ENCODE measurements around the gene TRDN.
"Not testable (repeated sequence)": the region's sequence is repeated elsewhere in the genome, so short reads cannot be mapped to it uniquely, and the experiment has no call there.

TRDN gene

DNA sequence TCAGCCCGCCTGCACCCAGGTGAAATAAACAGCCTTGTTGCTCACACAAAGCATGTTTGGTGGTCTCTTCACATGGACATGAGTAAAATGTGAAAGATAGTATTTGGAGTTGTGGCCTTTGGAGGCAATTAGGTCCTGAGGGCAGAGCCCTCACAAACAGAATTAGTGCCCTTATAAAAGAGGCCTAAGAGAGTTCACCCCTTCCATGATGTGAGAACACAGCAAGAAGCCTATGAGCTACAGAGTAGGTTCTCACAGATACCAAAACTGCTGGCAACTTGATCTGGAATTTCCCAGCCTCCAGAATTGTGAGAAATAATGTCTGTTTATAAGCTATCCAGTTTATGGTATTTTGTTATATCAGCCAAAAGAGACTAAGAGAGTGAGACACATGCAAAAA, 74.5 kb downstream of the TRDN start:
- DNase-seq = no peak

- DNase-seq = not testable (repeated sequence)
Measured at GRCh38 chr6:123559816-123560215, 76.9 kb downstream of the TRDN start.

DNA sequence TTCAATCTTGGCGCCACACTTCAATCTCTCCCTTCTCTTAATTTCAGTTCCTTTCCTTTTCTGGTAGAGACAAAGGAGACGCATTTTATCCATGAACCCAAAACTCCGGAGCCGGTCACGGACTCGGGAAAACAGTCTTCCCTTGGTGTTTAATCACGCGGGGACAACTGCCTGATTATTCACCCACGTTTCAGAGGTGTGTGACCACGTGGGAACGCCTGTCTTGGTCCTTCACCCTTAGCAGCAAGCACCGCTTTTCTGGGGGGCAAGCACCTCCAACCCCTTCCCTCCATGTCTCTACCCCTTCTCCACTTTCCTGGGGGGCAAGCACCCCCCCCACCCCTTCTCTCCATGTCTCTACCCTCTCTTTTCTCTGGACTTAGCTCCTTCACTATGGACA, 79.3 kb downstream of the TRDN start:
- DNase-seq = not testable (repeated sequence)

- DNase-seq = no peak
Measured at GRCh38 chr6:123551939-123552707, 84.6 kb downstream of the TRDN start.

GRCh38 chr6:123550052-123550617, 86.6 kb downstream of the TRDN start:
- DNase-seq = no peak

DNA sequence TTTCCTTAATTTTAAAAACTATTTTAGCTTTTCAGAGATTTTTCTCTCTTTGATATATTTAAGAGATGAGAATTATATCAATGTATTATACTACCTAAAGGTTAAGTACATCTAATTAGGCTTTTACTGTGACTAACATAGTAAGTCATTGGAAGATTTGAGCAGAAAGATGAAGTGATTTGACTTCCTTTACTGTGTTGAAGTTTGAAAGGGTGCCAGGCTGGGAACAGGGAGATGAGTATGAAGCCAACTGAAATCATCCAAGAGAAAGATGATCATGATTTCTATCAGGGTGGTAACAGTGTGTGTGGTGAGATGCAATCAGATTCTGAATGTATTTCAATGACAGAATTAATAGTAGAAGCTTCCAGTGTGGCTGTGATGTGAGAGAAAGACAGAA, 87.3 kb downstream of the TRDN start:
- no peak for DNase-seq

DNA sequence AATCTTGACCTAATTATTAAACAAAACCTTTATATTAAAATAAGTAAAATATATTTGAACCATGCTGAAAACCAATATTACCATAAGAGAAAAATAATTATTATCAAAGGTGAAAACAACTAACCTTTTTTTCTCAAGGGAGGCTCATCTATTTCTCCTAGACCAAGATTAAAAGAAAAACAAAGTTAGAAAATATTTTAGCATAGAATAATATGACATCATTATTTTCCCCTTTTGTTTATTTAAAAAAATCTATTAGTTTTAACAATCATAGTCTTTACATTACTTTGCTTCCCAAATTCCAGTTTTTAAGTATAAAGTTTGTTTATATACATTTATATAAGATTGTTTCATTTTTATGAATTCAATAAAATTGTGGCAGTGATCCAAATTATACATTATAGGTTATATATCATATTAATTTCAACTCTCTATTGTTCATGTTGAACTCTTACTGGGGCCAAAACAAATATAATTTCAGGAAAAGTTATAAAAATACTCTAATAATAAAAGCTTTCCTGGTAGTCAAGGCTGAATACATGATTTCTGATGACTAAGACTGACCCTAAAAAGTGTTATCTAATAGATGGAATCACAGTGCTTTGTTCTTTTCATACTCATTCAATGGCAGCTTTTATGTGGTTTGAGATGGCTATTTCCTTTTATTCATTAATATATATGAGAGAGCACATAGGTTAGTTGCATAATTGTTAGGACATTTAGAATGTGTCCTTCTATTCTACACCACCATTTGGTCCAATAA, 89.4 kb downstream of the TRDN start:
- no peak for DNase-seq

GRCh38 chr6:123546537-123546936, 90.2 kb downstream of the TRDN start:
- no peak for DNase-seq

DNA sequence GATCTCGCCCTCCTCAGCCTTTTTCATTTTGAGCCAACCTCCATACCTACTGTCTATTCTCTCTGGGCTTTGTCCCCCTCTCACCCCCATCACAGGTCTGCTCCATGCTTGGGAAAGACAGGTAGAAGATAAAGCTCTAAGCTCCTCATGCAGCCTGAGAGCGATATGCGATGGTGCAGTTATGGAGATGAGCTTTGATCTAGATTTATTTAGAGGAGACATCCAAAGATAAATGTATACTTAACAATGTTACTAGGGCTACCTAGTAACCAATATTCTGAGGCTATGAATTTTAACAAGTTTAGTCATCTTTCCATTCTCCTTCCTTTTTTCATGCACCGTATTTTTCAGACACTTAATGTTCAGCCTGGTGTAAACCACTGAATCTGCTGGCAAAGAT, 95.3 kb downstream of the TRDN start:
- no peak for DNase-seq

- no peak for DNase-seq
Measured at GRCh38 chr6:123533862-123534648, 102.7 kb downstream of the TRDN start.

- no peak for DNase-seq
Measured at GRCh38 chr6:123529843-123530242, 106.9 kb downstream of the TRDN start.

DNA sequence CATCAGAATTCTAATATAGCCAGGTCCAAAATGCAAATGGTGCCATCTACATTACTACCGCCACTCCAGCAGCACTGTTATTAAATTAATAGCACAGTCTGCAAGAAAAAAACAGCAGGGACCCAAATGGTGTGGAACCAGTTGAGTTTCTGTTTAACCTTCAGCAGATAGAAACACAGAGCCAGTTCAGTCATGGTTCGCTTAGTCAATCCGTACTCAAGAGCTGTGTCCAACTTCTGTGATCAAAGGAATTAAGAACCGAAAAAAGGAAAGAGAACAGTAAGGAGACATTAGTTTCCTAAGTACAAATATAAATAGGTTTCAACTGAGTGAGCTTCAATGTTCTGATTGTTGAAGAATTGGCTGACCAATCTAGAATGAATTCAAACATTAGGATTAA, 107.7 kb downstream of the TRDN start:
- no peak for DNase-seq

DNA sequence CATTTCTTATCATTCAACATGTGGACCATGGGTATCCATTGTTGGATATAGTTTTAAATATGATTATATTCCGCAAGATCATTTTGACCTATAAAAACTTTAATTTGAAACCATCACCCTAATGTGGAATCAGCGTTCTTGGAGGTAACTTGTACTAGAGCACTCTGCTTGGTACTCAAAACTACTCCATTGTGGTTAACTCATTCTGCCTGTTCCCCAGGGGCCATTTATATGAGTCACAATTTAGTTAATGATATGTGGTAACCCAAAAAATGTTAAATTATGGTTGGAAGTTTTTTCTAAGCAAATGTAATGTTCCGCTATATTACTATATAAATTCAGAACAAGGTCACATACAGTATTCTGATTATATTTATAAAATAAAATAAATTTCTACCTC, 109.3 kb downstream of the TRDN start:
- DNase-seq = no peak

DNA sequence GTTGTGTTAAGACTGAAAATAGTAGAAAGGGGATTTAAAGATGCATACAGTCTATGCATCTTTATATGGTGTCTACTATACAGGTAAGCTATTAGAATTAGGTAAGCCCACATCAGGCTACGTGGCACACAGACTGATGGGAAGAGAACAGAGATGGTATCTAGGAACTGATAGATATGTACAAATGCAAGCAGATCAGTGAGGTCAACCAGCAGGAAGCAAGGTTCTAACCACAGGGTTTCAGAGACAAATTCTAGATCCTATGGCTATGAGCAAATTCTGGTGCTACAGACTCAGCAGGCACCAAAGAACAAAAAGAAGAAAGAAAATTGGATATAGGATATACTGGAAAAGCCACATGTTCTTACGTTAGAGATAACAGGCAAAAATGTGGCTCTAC, 110.6 kb downstream of the TRDN start:
- DNase-seq = no peak

- no peak for DNase-seq
Measured at GRCh38 chr6:123524781-123525180, 112.0 kb downstream of the TRDN start.

- DNase-seq = no peak
Measured at GRCh38 chr6:123520217-123520616, 116.5 kb downstream of the TRDN start.

GRCh38 chr6:123519189-123519505, 117.6 kb downstream of the TRDN start:
- no peak for DNase-seq

DNA sequence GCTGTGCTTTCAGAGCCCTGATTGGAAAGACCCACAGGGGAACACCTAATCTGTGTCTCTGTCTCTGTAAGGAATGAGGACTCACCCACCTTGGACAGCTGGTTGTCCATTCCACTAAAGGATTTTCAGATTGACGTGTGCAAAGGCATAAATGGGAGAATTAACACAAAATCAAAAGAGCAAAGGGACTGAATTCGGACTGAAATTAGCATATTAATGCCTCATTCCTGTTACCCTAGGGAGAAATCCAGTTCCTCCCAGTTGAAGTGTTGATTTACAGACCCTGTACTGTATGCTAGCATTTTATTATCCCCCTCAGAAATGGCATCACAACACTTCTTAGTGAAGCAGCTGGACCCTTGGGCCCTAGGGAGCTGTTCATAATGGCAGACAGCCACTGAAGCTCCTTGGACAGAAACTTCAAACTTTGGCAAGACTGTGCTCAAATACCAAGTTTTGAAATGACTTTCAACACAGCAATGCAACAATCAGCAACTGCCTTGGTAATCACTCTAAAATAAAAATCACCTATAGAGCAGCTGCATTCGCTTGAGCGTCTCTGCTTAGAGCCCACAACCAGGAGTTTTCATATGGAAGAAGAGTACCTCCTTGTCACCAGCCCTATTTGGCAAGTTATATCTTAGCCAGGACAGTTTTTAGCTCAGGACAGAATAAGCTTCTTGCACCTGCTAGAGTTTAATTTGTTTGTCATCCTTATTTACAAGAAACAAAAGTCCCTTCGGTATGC, 118.1 kb downstream of the TRDN start:
- no peak for DNase-seq

GRCh38 chr6:123515715-123516114, 121.0 kb downstream of the TRDN start:
- DNase-seq = no peak

GRCh38 chr6:123509112-123509511, 127.6 kb downstream of the TRDN start:
- DNase-seq = no peak

GRCh38 chr6:123508290-123508689, 128.5 kb downstream of the TRDN start:
- DNase-seq = no peak

DNA sequence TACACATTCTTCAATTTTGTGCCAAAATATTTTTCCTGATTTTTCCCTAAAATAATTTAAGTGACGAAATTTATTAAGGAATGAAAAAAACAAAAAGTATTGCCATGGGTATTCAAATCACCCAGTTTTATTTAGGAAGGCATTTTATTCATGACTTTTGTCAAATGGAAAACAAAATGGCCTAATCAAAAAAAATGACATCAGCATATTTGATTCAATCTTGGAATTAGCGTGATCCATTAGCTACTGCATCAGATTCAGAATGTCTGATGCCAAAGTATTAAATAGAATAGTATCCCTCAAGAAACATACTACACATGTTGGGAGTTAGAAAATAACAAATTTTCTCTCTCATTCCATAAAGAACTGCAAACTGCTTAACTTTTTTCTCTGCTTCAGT, 129.2 kb downstream of the TRDN start:
- no peak for DNase-seq

DNA sequence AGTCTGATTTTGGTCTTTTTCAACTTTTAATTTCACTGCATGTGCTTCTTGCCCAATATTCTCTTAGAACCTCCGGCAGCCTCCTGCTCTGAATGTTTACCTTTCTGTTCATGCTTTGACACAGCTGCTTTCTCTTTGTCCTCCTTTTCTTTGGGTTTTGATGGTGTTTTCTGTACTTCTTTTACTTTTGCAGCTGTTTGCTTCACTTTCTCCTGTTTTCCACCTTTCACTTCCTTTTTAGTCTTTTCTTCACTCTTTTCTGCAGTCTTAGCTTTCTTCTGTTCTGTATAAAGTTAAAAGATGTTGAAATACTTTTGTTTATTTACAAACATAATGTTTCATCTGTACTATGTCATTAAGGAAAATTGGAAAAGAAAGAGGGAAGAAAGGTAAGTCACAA, 133.1 kb downstream of the TRDN start:
- no peak for DNase-seq
